Esophagus muscularis mucosa (tissue), 3 donors: ENCODE results near the gene MYMK.

Experiments used
- CTCF ChIP-seq, 3 experiments: fragments of 200-600 bp in 2 of 3; fragments of 450-650 bp in 1 of 3; sonication (generic) in 2 of 3; IDR thresholded peaks; one replicate each; pipeline ENCODE4 v1.5.1; 2017 to 2019; ENCODE audit warnings: antibody characterized with exemption in 3 of 3, mild to moderate bottlenecking in 2 of 3, moderate library complexity in 1 of 3
- POLR2AphosphoS5 ChIP-seq, 2 donors: sonication (generic); formaldehyde crosslinking; IDR thresholded peaks; one replicate each; pipeline ENCODE4 v1.6.1; 2017; ENCODE audit warnings: antibody characterized with exemption in 2 of 2

GRCh38 chr9:133473743-133474142 lies 51.0 kb downstream of the MYMK start:
- TF ChIP-seq POLR2AphosphoS5 (IDR thresholded peaks at IDR 0.05) = no peak
- no peak for TF ChIP-seq CTCF (IDR thresholded peaks at IDR 0.05)
